ENCODE measurements around the gene STOML1. TPM values are rescaled to one million over a fixed set of nuclear protein-coding genes. Genes with fewer than 3 reads are reported as not detected.

STOML1 gene
- total RNA-seq, 1 experiment from 2014 or later: 6.9 TPM

GRCh38 chr15:73987250-73987649 lies 4.8 kb downstream of the STOML1 start:
- intact Hi-C loops (cut with micrococcal nuclease; ENCODE audit: unreplicated experiment) (no loop called here), in situ Hi-C loops (cut with HindIII; ENCODE audit: low pct_unique_long_range_greater_than_20kb, low sequenced_read_pairs) (no loop called here)
- BruUV-seq (replicated peaks): no TSS peak
- TF ChIP-seq TCF7L2 (IDR thresholded peaks at IDR 0.05; ENCODE audit: low read depth, low read length): no peak
- TF ChIP-seq SIN3A (IDR thresholded peaks at IDR 0.05; ENCODE audit: borderline replicate concordance, insufficient read depth, low read depth, low read length): no peak
- no peak for TF ChIP-seq POLR2AphosphoS5 (IDR thresholded peaks at IDR 0.05; ENCODE audit: low read depth, low read length)
- TF ChIP-seq REST (IDR thresholded peaks at IDR 0.05; ENCODE audit: insufficient read depth in 1 of 2, low read depth in 2 of 2, low read length in 1 of 2): no peak
- TF ChIP-seq CTCF (IDR thresholded peaks at IDR 0.05): no peak
- POLR2A ChIA-PET: no interaction called here
- no peak overlapping the region for H3K27ac ChIP-seq (ENCODE audit: low read length)
- ATAC-seq (no peak), DNase-seq (ENCODE audit: low read depth, low spot score) (no peak)
- H3K4me3 ChIP-seq (ENCODE audit: low read depth in 2 of 2, low read length in 2 of 2): no peak overlapping the region
- CTCF ChIA-PET: no interaction called here
- no peaks in the 10 kb centered on the region for H3K27me3 ChIP-seq (ENCODE audit: control insufficient read depth, insufficient read depth, low read length)
- H3K36me3 ChIP-seq (ENCODE audit: control insufficient read depth, insufficient read depth, low read length): no peaks in the 10 kb centered on the region
- peaks cover 18% of the 10 kb centered on the region for H3K4me1 ChIP-seq (ENCODE audit: control insufficient read depth, insufficient read depth, low read length)
- H3K9me3 ChIP-seq (ENCODE audit: control insufficient read depth, insufficient read depth, low read depth, low read length): no peaks in the 10 kb centered on the region

GRCh38 chr15:73986776-73987056 lies 5.4 kb downstream of the STOML1 start:
- H3K4me3 ChIP-seq (ENCODE audit: low read depth in 2 of 2, low read length in 2 of 2): no peak overlapping the region
- no peak overlapping the region for H3K27ac ChIP-seq (ENCODE audit: low read length)
- ATAC-seq (no peak), DNase-seq (ENCODE audit: low read depth, low spot score) (no peak)
- TF ChIP-seq CTCF (IDR thresholded peaks at IDR 0.05) (no peak), REST (IDR thresholded peaks at IDR 0.05; ENCODE audit: insufficient read depth in 1 of 2, low read depth in 2 of 2, low read length in 1 of 2) (no peak), SIN3A (IDR thresholded peaks at IDR 0.05; ENCODE audit: borderline replicate concordance, insufficient read depth, low read depth, low read length) (no peak), TCF7L2 (IDR thresholded peaks at IDR 0.05; ENCODE audit: low read depth, low read length) (no peak), POLR2AphosphoS5 (IDR thresholded peaks at IDR 0.05; ENCODE audit: low read depth, low read length) (no peak)
- BruUV-seq (replicated peaks): no TSS peak
- H3K27me3 ChIP-seq (ENCODE audit: control insufficient read depth, insufficient read depth, low read length): no peaks in the 10 kb centered on the region
- peaks cover 21% of the 10 kb centered on the region for H3K4me1 ChIP-seq (ENCODE audit: control insufficient read depth, insufficient read depth, low read length)
- no peaks in the 10 kb centered on the region for H3K36me3 ChIP-seq (ENCODE audit: control insufficient read depth, insufficient read depth, low read length)
- in situ Hi-C loops (cut with HindIII; ENCODE audit: low pct_unique_long_range_greater_than_20kb, low sequenced_read_pairs) (no loop called here), intact Hi-C loops (cut with micrococcal nuclease; ENCODE audit: unreplicated experiment) (no loop called here)
- POLR2A ChIA-PET: no interaction called here
- H3K9me3 ChIP-seq (ENCODE audit: control insufficient read depth, insufficient read depth, low read depth, low read length): no peaks in the 10 kb centered on the region
- CTCF ChIA-PET: no interaction called here

Data from Panc1 (cell line).